H1 (cell line): ENCODE results near the gene HTR1B. TPM values are rescaled to one million over a fixed set of nuclear protein-coding genes. Genes with fewer than 3 reads are reported as not detected.

Source experiments
- RXRA ChIP-seq: IDR thresholded peaks from 2 replicates; pipeline ENCODE4 v1.6.1; 2011; ENCODE audit warnings: low read depth, mild to moderate bottlenecking, low read length, moderate library complexity; ENCODE audit not compliant: insufficient read depth
- polyA plus RNA-seq, 7 experiments: library from polyadenylated mRNA; depleted of rRNA in 3 of 7; stranded (reverse) in 5 of 7; unstranded in 2 of 7; fragments of >200 nt in 5 of 7; fragments of 200-250 nt in 2 of 7; gene quantifications; 1 replicate in 5 of 7; 2 replicates in 1 of 7; 4 replicates in 1 of 7; pipeline versions ENCODE4 v1.2.1 to v1.2.3, GENCODE V29; 2011 to 2013; ENCODE audit warnings: missing spikeins in 2 of 7, mixed read lengths in 2 of 7
- total RNA-seq: library from RNA; stranded (reverse); fragmentation: NEBNext Ultra II Directional; extraction: Animal tissue kit (Norgen Biotek cat#: 25700); gene quantifications from 2 replicates; pipeline ENCODE4 v1.2.1, GENCODE V29; 2021
- TF ChIP-seq, protein P1 (sequence below): IDR thresholded peaks from 2 replicates; pipeline ENCODE4 v1.6.1; 2012; ENCODE audit warnings: inconsistent platforms

The HTR1B gene
- total and polyA plus RNA-seq, 2 of the 8 experiments (the other 6 are each of a cell fraction or from before 2014, with no cell fraction given), result 1.1 to 1.4 TPM

GRCh38 chr6:77415706-77416105 lies 47.6 kb downstream of the HTR1B start (continued):
- no peak for TF ChIP-seq RXRA
- TF ChIP-seq, protein P1, sequence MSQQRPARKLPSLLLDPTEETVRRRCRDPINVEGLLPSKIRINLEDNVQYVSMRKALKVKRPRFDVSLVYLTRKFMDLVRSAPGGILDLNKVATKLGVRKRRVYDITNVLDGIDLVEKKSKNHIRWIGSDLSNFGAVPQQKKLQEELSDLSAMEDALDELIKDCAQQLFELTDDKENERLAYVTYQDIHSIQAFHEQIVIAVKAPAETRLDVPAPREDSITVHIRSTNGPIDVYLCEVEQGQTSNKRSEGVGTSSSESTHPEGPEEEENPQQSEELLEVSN, result no peak

Other genes starting within 250 kb of the HTR1B start
- gene MEI4, start 189.5 kb upstream of the HTR1B start, total RNA-seq, result 0.23 and 0.24 TPM in 2 replicates
- 0.05 TPM in 2 replicates for gene MEI4, start 189.5 kb upstream of the HTR1B start, polyA plus RNA-seq (2011; rRNA removed)